Measurements from ENCODE around the gene UBASH3B.

Gene UBASH3B

GRCh38 chr11:122765487-122766131 is 110.1 kb downstream of the UBASH3B start:
- ChIA-PET POLR2A (no interaction called here), CTCF (interaction anchor here (0.9 kb wide), 1 partner anchor 15 kb away, joined by 3 read pairs; no protein-coding TSS in a partner anchor)
- no peak for TF ChIP-seq L3MBTL2 (conservative IDR thresholded peaks at IDR 0.05)
- TF ChIP-seq ZNF384 (IDR thresholded peaks at IDR 0.05), result no peak
- TF ChIP-seq HDGF (IDR thresholded peaks at IDR 0.05; ENCODE audit: borderline replicate concordance), result no peak
- no peak for TF ChIP-seq LEF1 (IDR thresholded peaks at IDR 0.05; ENCODE audit: borderline replicate concordance)
- no peak for TF ChIP-seq NFRKB (IDR thresholded peaks at IDR 0.05)
- TF ChIP-seq BHLHE40 (IDR thresholded peaks at IDR 0.05; ENCODE audit: borderline replicate concordance), result no peak
- no peak for TF ChIP-seq ARNT (IDR thresholded peaks at IDR 0.05)
- no peak for TF ChIP-seq PKNOX1 (IDR thresholded peaks at IDR 0.05)
- no peak for TF ChIP-seq CTBP1 (IDR thresholded peaks at IDR 0.05; ENCODE audit: borderline replicate concordance)
- TF ChIP-seq FOXM1 (IDR thresholded peaks at IDR 0.05; ENCODE audit: borderline replicate concordance), result no peak
- no peak for TF ChIP-seq SP1 (IDR thresholded peaks at IDR 0.05)
- DNase-seq (ENCODE audit: extremely low spot score), result no peak

GRCh38 chr11:122769126-122769780 is 113.7 kb downstream of the UBASH3B start:
- TF ChIP-seq HDGF (IDR thresholded peaks at IDR 0.05; ENCODE audit: borderline replicate concordance) (no peak), ZNF384 (IDR thresholded peaks at IDR 0.05) (no peak), TARDBP (IDR thresholded peaks at IDR 0.05) (no peak), LEF1 (IDR thresholded peaks at IDR 0.05; ENCODE audit: borderline replicate concordance) (no peak), FOXA1 (IDR thresholded peaks at IDR 0.05) (no peak)
- POLR2A ChIA-PET, result no interaction called here
- CTCF ChIA-PET, result no interaction called here
- no peak for DNase-seq (ENCODE audit: extremely low spot score)

GRCh38 chr11:122772945-122773344 is 117.4 kb downstream of the UBASH3B start:
- TF ChIP-seq TARDBP (IDR thresholded peaks at IDR 0.05) (no peak), ARNT (IDR thresholded peaks at IDR 0.05) (no peak), SUZ12 (IDR thresholded peaks at IDR 0.05) (no peak), FOXA1 (IDR thresholded peaks at IDR 0.05) (no peak), FOXK2 (IDR thresholded peaks at IDR 0.05) (no peak), HDGF (IDR thresholded peaks at IDR 0.05; ENCODE audit: borderline replicate concordance) (no peak), LEF1 (IDR thresholded peaks at IDR 0.05; ENCODE audit: borderline replicate concordance) (no peak), ZNF384 (IDR thresholded peaks at IDR 0.05) (no peak)
- POLR2A ChIA-PET, result no interaction called here
- CTCF ChIA-PET, result no interaction called here

GRCh38 chr11:122773781-122774266 is 118.3 kb downstream of the UBASH3B start:
- ChIA-PET POLR2A (no interaction called here), CTCF (no interaction called here)
- TF ChIP-seq SP1 (IDR thresholded peaks at IDR 0.05), result no peak
- no peak for TF ChIP-seq L3MBTL2 (conservative IDR thresholded peaks at IDR 0.05)
- no peak for TF ChIP-seq CTBP1 (IDR thresholded peaks at IDR 0.05; ENCODE audit: borderline replicate concordance)
- TF ChIP-seq SUZ12 (IDR thresholded peaks at IDR 0.05), result no peak
- TF ChIP-seq FOXM1 (IDR thresholded peaks at IDR 0.05; ENCODE audit: borderline replicate concordance), result no peak
- no peak for TF ChIP-seq TARDBP (IDR thresholded peaks at IDR 0.05)
- no peak for TF ChIP-seq FOXK2 (IDR thresholded peaks at IDR 0.05)
- TF ChIP-seq NFRKB (IDR thresholded peaks at IDR 0.05), result no peak
- TF ChIP-seq HDGF (IDR thresholded peaks at IDR 0.05; ENCODE audit: borderline replicate concordance), result no peak
- TF ChIP-seq PKNOX1 (IDR thresholded peaks at IDR 0.05), result no peak
- TF ChIP-seq LEF1 (IDR thresholded peaks at IDR 0.05; ENCODE audit: borderline replicate concordance), result no peak
- no peak for TF ChIP-seq ZNF384 (IDR thresholded peaks at IDR 0.05)
- TF ChIP-seq ARNT (IDR thresholded peaks at IDR 0.05), result no peak
- no peak for TF ChIP-seq ELF4 (IDR thresholded peaks at IDR 0.05)
- TF ChIP-seq FOXA1 (IDR thresholded peaks at IDR 0.05), result no peak
- no peak for DNase-seq (ENCODE audit: extremely low spot score)

More at GRCh38 chr11:122772945-122773344, 117.4 kb downstream of the UBASH3B start:
- DNase-seq (ENCODE audit: extremely low spot score), result no peak

GRCh38 chr11:122775675-122776271 is 120.3 kb downstream of the UBASH3B start:
- no peak for TF ChIP-seq FOXK2 (IDR thresholded peaks at IDR 0.05)
- no peak for TF ChIP-seq LEF1 (IDR thresholded peaks at IDR 0.05; ENCODE audit: borderline replicate concordance)
- no peak for TF ChIP-seq FOXM1 (IDR thresholded peaks at IDR 0.05; ENCODE audit: borderline replicate concordance)
- TF ChIP-seq NFRKB (IDR thresholded peaks at IDR 0.05), result no peak
- no peak for TF ChIP-seq HDGF (IDR thresholded peaks at IDR 0.05; ENCODE audit: borderline replicate concordance)
- TF ChIP-seq ELF4 (IDR thresholded peaks at IDR 0.05), result no peak
- no peak for TF ChIP-seq FOXA1 (IDR thresholded peaks at IDR 0.05)
- no peak for TF ChIP-seq SUZ12 (IDR thresholded peaks at IDR 0.05)
- TF ChIP-seq L3MBTL2 (conservative IDR thresholded peaks at IDR 0.05), result no peak
- no peak for TF ChIP-seq BHLHE40 (IDR thresholded peaks at IDR 0.05; ENCODE audit: borderline replicate concordance)
- POLR2A ChIA-PET, result no interaction called here
- DNase-seq (ENCODE audit: extremely low spot score), result no peak
- CTCF ChIA-PET, result no interaction called here

- DNase-seq (ENCODE audit: extremely low spot score), result no peak
- no peak for TF ChIP-seq CTBP1 (IDR thresholded peaks at IDR 0.05; ENCODE audit: borderline replicate concordance)
- POLR2A ChIA-PET, result no interaction called here
- CTCF ChIA-PET, result no interaction called here
These were observed 121.0 kb downstream of the UBASH3B start for GRCh38 chr11:122776546-122776945.

GRCh38 chr11:122777343-122777742 is 121.8 kb downstream of the UBASH3B start:
- CTCF ChIA-PET, result no interaction called here
- DNase-seq (ENCODE audit: extremely low spot score), result no peak
- POLR2A ChIA-PET, result no interaction called here
- TF ChIP-seq CTBP1 (IDR thresholded peaks at IDR 0.05; ENCODE audit: borderline replicate concordance) (no peak), HDGF (IDR thresholded peaks at IDR 0.05; ENCODE audit: borderline replicate concordance) (no peak), FOXA1 (IDR thresholded peaks at IDR 0.05) (no peak), PKNOX1 (IDR thresholded peaks at IDR 0.05) (no peak), SP1 (IDR thresholded peaks at IDR 0.05) (no peak), ARNT (IDR thresholded peaks at IDR 0.05) (no peak), ELF4 (IDR thresholded peaks at IDR 0.05) (no peak), L3MBTL2 (conservative IDR thresholded peaks at IDR 0.05) (no peak), SUZ12 (IDR thresholded peaks at IDR 0.05) (no peak), ZNF384 (IDR thresholded peaks at IDR 0.05) (no peak)

Data from HEK293T (cell line).